H1 (cell line): ENCODE measurements around the gene PPP1R9A. TPM values are rescaled to one million over a fixed set of nuclear protein-coding genes. Genes with fewer than 3 reads are reported as not detected.

Source experiments
- CTCF ChIA-PET: fragments of 300-600 bp; sonication (Branson Sonifier 250); formaldehyde crosslinking; loops from one replicate; lab custom pipeline; 2021; ENCODE audit not compliant: partially characterized antibody; lab: Charles Lee
- POLR2A ChIA-PET: fragments of 300-600 bp; sonication (Branson Sonifier 250); formaldehyde crosslinking; loops from one replicate; lab custom pipeline; 2021; ENCODE audit warnings: inconsistent platforms; ENCODE audit not compliant: partially characterized antibody; lab: Charles Lee
- DNase-seq, 2 experiments: peaks; one replicate each; pipeline versions ENCODE4 v3.0.0 to v3.0.0-alpha.2; 2010 to 2022; ENCODE audit warnings: low spot score in 2 of 2, low read depth in 1 of 2, mixed read lengths in 1 of 2
- FAIRE-seq: peaks from 2 replicates; lab custom pipeline; 2011; peaks lifted over from hg19 to GRCh38; lab: Jason Lieb, UNC
- H2AFZ ChIP-seq: 2 replicates; pipeline ENCODE4 v1.8.1; 2012; ENCODE audit warnings: low read length, inconsistent platforms
- H2AK5ac ChIP-seq: 2 replicates; pipeline ENCODE4 v1.6.1; 2013; ENCODE audit warnings: low read depth, low read length
- H2BK120ac ChIP-seq: replicated peaks from 2 replicates; pipeline ENCODE3; 2013; ENCODE audit warnings: low read depth, low read length, inconsistent platforms
- H2BK12ac ChIP-seq: 2 replicates; pipeline ENCODE4 v1.6.1; 2013; ENCODE audit warnings: low read depth, low read length
- H2BK15ac ChIP-seq: 2 replicates; pipeline ENCODE4 v1.6.1; 2013; ENCODE audit warnings: low read length
- H2BK20ac ChIP-seq: 2 replicates; pipeline ENCODE4 v1.6.1; 2013; ENCODE audit warnings: low read length
- H2BK5ac ChIP-seq: 2 replicates; pipeline ENCODE4 v1.6.1; 2013; ENCODE audit warnings: low read depth, low read length
- H3K14ac ChIP-seq: 2 replicates; pipeline ENCODE4 v1.6.1; 2013; ENCODE audit warnings: inconsistent platforms; ENCODE audit not compliant: insufficient read length
- H3K18ac ChIP-seq: 2 replicates; pipeline ENCODE4 v1.6.1; 2013; ENCODE audit warnings: low read length; ENCODE audit errors: extremely low read depth
- H3K23ac ChIP-seq: 2 replicates; pipeline ENCODE4 v1.6.1; 2013; ENCODE audit warnings: inconsistent platforms; ENCODE audit not compliant: insufficient read length
- H3K23me2 ChIP-seq: 2 replicates; pipeline ENCODE4 v1.6.1; 2013; ENCODE audit warnings: low read depth, low read length
- H3K27ac ChIP-seq: 2 replicates; pipeline ENCODE4 v1.6.1; 2011; ENCODE audit warnings: low read depth, low read length, inconsistent platforms
- H3K27me3 ChIP-seq, 4 experiments: replicated peaks in 1 of 4; 1 replicate in 1 of 4; 2 replicates in 3 of 4; pipeline versions ENCODE4 v1.6.1 to v1.8.1; 2011 to 2013; ENCODE audit warnings: low read length in 3 of 4, mild to moderate bottlenecking in 3 of 4, inconsistent platforms in 2 of 4, mixed read lengths in 2 of 4, moderate library complexity in 1 of 4; ENCODE audit not compliant: control insufficient read depth in 3 of 4, insufficient read depth in 3 of 4; ENCODE audit errors: extremely low read depth in 1 of 4
- H3K36me3 ChIP-seq, 4 experiments: 2 replicates each; pipeline versions ENCODE4 v1.6.1 to v1.8.1; 2011 to 2013; ENCODE audit warnings: mild to moderate bottlenecking in 4 of 4, low read length in 3 of 4, moderate library complexity in 2 of 4, control low read depth in 1 of 4, inconsistent platforms in 1 of 4; ENCODE audit not compliant: insufficient read depth in 4 of 4, control insufficient read depth in 2 of 4
- H3K4ac ChIP-seq: replicated peaks from 2 replicates; pipeline ENCODE3; 2013; ENCODE audit warnings: low read length, low read depth, mixed read lengths, inconsistent platforms; ENCODE audit not compliant: insufficient read length
- H3K4me1 ChIP-seq, 4 experiments: replicated peaks in 1 of 4; 1 replicate in 1 of 4; 2 replicates in 3 of 4; pipeline versions ENCODE4 v1.6.1 to v1.8.1; 2011 to 2013; ENCODE audit warnings: low read length in 3 of 4, inconsistent platforms in 2 of 4, mixed read lengths in 1 of 4; ENCODE audit not compliant: insufficient read depth in 4 of 4, control insufficient read depth in 3 of 4
- H3K4me2 ChIP-seq, 2 experiments: 2 replicates each; pipeline versions ENCODE4 v1.6.1 to v1.8.1; 2011 to 2013; ENCODE audit warnings: low read depth in 2 of 2, low read length in 2 of 2, control low read depth in 1 of 2, inconsistent platforms in 1 of 2, mild to moderate bottlenecking in 1 of 2; ENCODE audit not compliant: insufficient read depth in 1 of 2
- H3K4me3 ChIP-seq, 4 experiments: fragments of 200-600, 300-600 bp in 1 of 4; sonication (generic), shearing (Covaris generic), sonication (Bioruptor Twin) in 1 of 4; 2 replicates each; pipeline versions ENCODE4 v1.5.1 to v1.8.1; 2011 to 2016; ENCODE audit warnings: low read length in 4 of 4, low read depth in 3 of 4, control low read depth in 2 of 4, inconsistent platforms in 2 of 4, mild to moderate bottlenecking in 2 of 4, mixed read lengths in 1 of 4, moderate library complexity in 1 of 4; ENCODE audit not compliant: insufficient read depth in 2 of 4; ENCODE audit errors: extremely low read depth in 1 of 4
- H3K56ac ChIP-seq: replicated peaks from 2 replicates; pipeline ENCODE3; 2013; ENCODE audit warnings: low read depth, mild to moderate bottlenecking, mixed read lengths, low read length, inconsistent platforms; ENCODE audit not compliant: insufficient read length
- H3K79me1 ChIP-seq: 2 replicates; pipeline ENCODE4 v1.6.1; 2013; ENCODE audit warnings: low read depth, low read length, control low read depth
- H3K79me2 ChIP-seq, 2 experiments: 2 replicates each; pipeline versions ENCODE4 v1.6.1 to v1.8.1; 2012 to 2013; ENCODE audit warnings: low read length in 2 of 2, mild to moderate bottlenecking in 2 of 2, inconsistent platforms in 1 of 2; ENCODE audit not compliant: insufficient read depth in 2 of 2, control insufficient read depth in 1 of 2
- H3K9ac ChIP-seq, 4 experiments: replicated peaks in 1 of 4; 1 replicate in 1 of 4; 2 replicates in 3 of 4; pipeline versions ENCODE4 v1.6.1 to v1.8.1; 2011 to 2013; ENCODE audit warnings: low read depth in 3 of 4, low read length in 3 of 4, control low read depth in 2 of 4, mild to moderate bottlenecking in 2 of 4, moderate library complexity in 2 of 4, inconsistent platforms in 1 of 4; ENCODE audit errors: extremely low read depth in 1 of 4
- H3K9me3 ChIP-seq, 2 experiments: 2 replicates each; pipeline versions ENCODE4 v1.6.1 to v1.8.1; 2012 to 2013; ENCODE audit warnings: mild to moderate bottlenecking in 2 of 2, moderate library complexity in 2 of 2, control low read depth in 1 of 2, inconsistent platforms in 1 of 2, low read depth in 1 of 2, low read length in 1 of 2, mixed read lengths in 1 of 2; ENCODE audit not compliant: insufficient read depth in 2 of 2
- H4K20me1 ChIP-seq, 2 experiments: replicated peaks in 1 of 2; 2 replicates each; pipeline versions ENCODE3 to v1.8.1; 2011 to 2013; ENCODE audit warnings: inconsistent platforms in 2 of 2, low read length in 2 of 2, mild to moderate bottlenecking in 1 of 2; ENCODE audit not compliant: insufficient read depth in 2 of 2, control insufficient read depth in 1 of 2
- H4K5ac ChIP-seq: 2 replicates; pipeline ENCODE4 v1.6.1; 2013; ENCODE audit warnings: low read length, low read depth, mixed read lengths, inconsistent platforms; ENCODE audit not compliant: insufficient read length
- H4K8ac ChIP-seq: 2 replicates; pipeline ENCODE4 v1.8.0; 2013; ENCODE audit warnings: mild to moderate bottlenecking, moderate library complexity, low read length, inconsistent platforms; ENCODE audit not compliant: insufficient read depth; ENCODE audit errors: extremely low read depth
- H4K91ac ChIP-seq: replicated peaks from 2 replicates; pipeline ENCODE3; 2013; ENCODE audit warnings: low read length, mixed read lengths, inconsistent platforms; ENCODE audit not compliant: insufficient read length
- ATF3 ChIP-seq: IDR thresholded peaks from 2 replicates; pipeline ENCODE4 v1.6.1; 2011; ENCODE audit warnings: low read depth, mild to moderate bottlenecking, low read length; ENCODE audit not compliant: insufficient read depth
- BACH1 ChIP-seq: IDR thresholded peaks from 2 replicates; pipeline ENCODE4 v1.6.1; 2012; ENCODE audit warnings: low read length, improper control_type of control experiment
- CBX8 ChIP-seq: fragments of 300-800, 300-1000 bp; sonication (generic); IDR thresholded peaks from 2 replicates; pipeline ENCODE4 v1.7.1; 2016; ENCODE audit warnings: low read depth, low read length, borderline replicate concordance
- CEBPB ChIP-seq: IDR thresholded peaks from 2 replicates; pipeline ENCODE4 v1.6.1; 2012; ENCODE audit warnings: low read depth, low read length
- CHD2 ChIP-seq: IDR thresholded peaks from 2 replicates; pipeline ENCODE4 v1.6.1; 2012; ENCODE audit warnings: low read length, improper control_type of control experiment
- FOSL1 ChIP-seq: IDR thresholded peaks from 2 replicates; pipeline ENCODE4 v1.6.1; 2011; ENCODE audit warnings: mild to moderate bottlenecking, low read depth, low read length, moderate library complexity; ENCODE audit not compliant: insufficient read depth
- RFX5 ChIP-seq: IDR thresholded peaks from 2 replicates; pipeline ENCODE4 v1.6.1; 2011; ENCODE audit warnings: low read depth, low read length, improper control_type of control experiment, borderline replicate concordance
- SAP30 ChIP-seq: fragments of 300-600 bp; sonication (generic); IDR thresholded peaks from 2 replicates; pipeline ENCODE4 v1.7.1; 2012; ENCODE audit warnings: low read length, moderate library complexity, mild to moderate bottlenecking, inconsistent platforms; ENCODE audit not compliant: insufficient read depth, insufficient replicate concordance
- SP1 ChIP-seq: IDR thresholded peaks from 2 replicates; pipeline ENCODE4 v1.6.1; 2011; ENCODE audit warnings: low read depth, low read length
- TAF1 ChIP-seq: IDR thresholded peaks from 2 replicates; pipeline ENCODE4 v1.6.1; 2011; ENCODE audit warnings: mild to moderate bottlenecking, low read depth, low read length
- TCF12 ChIP-seq: IDR thresholded peaks from 2 replicates; pipeline ENCODE4 v1.6.1; 2011; ENCODE audit warnings: low read depth, mild to moderate bottlenecking, low read length
- USF2 ChIP-seq: IDR thresholded peaks from 2 replicates; pipeline ENCODE4 v1.6.1; 2011; ENCODE audit warnings: low read length, improper control_type of control experiment
- WGBS, 2 experiments: shearing (Covaris generic) in 1 of 2; methylation state at CpG; one replicate each; pipeline versions ENCODE4 v1.1.6 to v1.1.7; 2013 to 2015; ENCODE audit warnings: low lambda C conversion rate in 2 of 2, mixed read lengths in 2 of 2, inconsistent platforms in 1 of 2, low coverage in 1 of 2, missing lambda C conversion rate in 1 of 2; ENCODE audit not compliant: insufficient replicate concordance in 2 of 2, insufficient coverage in 1 of 2, insufficient read length in 1 of 2; ENCODE audit errors: extremely low coverage in 1 of 2, missing lambda C conversion rate in 1 of 2; 5-methylcytosine and 5-hydroxymethylcytosine counted together
- polyA plus RNA-seq, 7 experiments: library from polyadenylated mRNA; depleted of rRNA in 3 of 7; stranded (reverse) in 5 of 7; unstranded in 2 of 7; fragments of >200 nt in 5 of 7; fragments of 200-250 nt in 2 of 7; gene quantifications; 1 replicate in 5 of 7; 2 replicates in 1 of 7; 4 replicates in 1 of 7; pipeline versions ENCODE4 v1.2.1 to v1.2.3, GENCODE V29; 2011 to 2013; ENCODE audit warnings: missing spikeins in 2 of 7, mixed read lengths in 2 of 7
- total RNA-seq: library from RNA; stranded (reverse); fragmentation: NEBNext Ultra II Directional; extraction: Animal tissue kit (Norgen Biotek cat#: 25700); gene quantifications from 2 replicates; pipeline ENCODE4 v1.2.1, GENCODE V29; 2021

The PPP1R9A gene
- total and polyA plus RNA-seq, 2 of the 8 experiments (the other 6 are each of a cell fraction or from before 2014, with no cell fraction given), result 3.0 to 20.3 TPM

GRCh38 chr7:95330204-95330960 lies 423.0 kb downstream of the PPP1R9A start:
- no peak overlapping the region for H2AK5ac ChIP-seq
- H3K4me3 ChIP-seq, result no peak overlapping the region
- H3K9ac ChIP-seq, result no peak overlapping the region
- H2BK15ac ChIP-seq, result no peak overlapping the region
- H2BK12ac ChIP-seq, result no peak overlapping the region
- 93% methylated on average over 4 of the region's 4 CpGs; no CpG with 5 or more reads in 1 of the 2 experiments for WGBS, 2 experiments
- no peaks in the 10 kb centered on the region for H3K27me3 ChIP-seq
- no peaks in the 10 kb centered on the region for H3K36me3 ChIP-seq
- H4K8ac ChIP-seq, result no peak overlapping the region
- H2AFZ ChIP-seq, result no peak overlapping the region
- no peak overlapping the region for H2BK5ac ChIP-seq
- FAIRE-seq (no peak), DNase-seq (no peak)
- ChIA-PET CTCF (interaction anchor here (0.6 kb wide), 1 partner anchor 80 kb away, joined by 3 read pairs; no protein-coding TSS in a partner anchor), POLR2A (no interaction called here)
- H3K9me3 ChIP-seq, result no peaks in the 10 kb centered on the region
- no peak overlapping the region for H3K4ac ChIP-seq
- no peaks in the 10 kb centered on the region for H3K79me2 ChIP-seq
- no peak overlapping the region for H2BK120ac ChIP-seq
- H3K23ac ChIP-seq, result no peak overlapping the region
- no peak overlapping the region for H3K27ac ChIP-seq
- no peaks in the 10 kb centered on the region for H3K23me2 ChIP-seq
- H3K14ac ChIP-seq, result no peak overlapping the region
- H4K91ac ChIP-seq, result no peak overlapping the region
- no peak overlapping the region for H3K4me2 ChIP-seq
- H2BK20ac ChIP-seq, result no peak overlapping the region
- no peak overlapping the region for H3K56ac ChIP-seq
- H3K4me1 ChIP-seq, result no peaks in the 10 kb centered on the region
- H4K20me1 ChIP-seq, result no peaks in the 10 kb centered on the region
- H3K79me1 ChIP-seq, result no peaks in the 10 kb centered on the region
- H4K5ac ChIP-seq, result no peak overlapping the region
- no peak overlapping the region for H3K18ac ChIP-seq
- TF ChIP-seq USF2, result no peak
- no peak for TF ChIP-seq FOSL1
- TF ChIP-seq TCF12, result no peak
- TF ChIP-seq ATF3, result no peak
- TF ChIP-seq CHD2, result no peak
- TF ChIP-seq SAP30, result no peak
- TF ChIP-seq CEBPB, result no peak
- TF ChIP-seq RFX5, result no peak
- TF ChIP-seq BACH1, result no peak
- TF ChIP-seq TAF1, result no peak
- no peak for TF ChIP-seq CBX8
- no peak for TF ChIP-seq SP1
